Endothelial cell of umbilical vein (primary cell): ENCODE results near the gene CPOX. TPM values are rescaled to one million over a fixed set of nuclear protein-coding genes. Genes with fewer than 3 reads are reported as not detected.

ENCODE experiments used
- BruUV-seq: library from RNA; stranded (reverse); fragments of 400-500 nt; replicated peaks from 2 replicates; lab custom pipeline; 2021; lab: Mats Ljungman, UMichigan
- CTCF ChIA-PET: fragments of 300-600, 350-600 bp; sonication (Branson Sonifier 250); formaldehyde crosslinking; loops from one replicate; lab custom pipeline; 2021; ENCODE audit warnings: antibody characterized with exemption, inconsistent platforms; lab: Charles Lee
- POLR2A ChIA-PET: fragments of 300-600, 350-600 bp; sonication (Branson Sonifier 250); formaldehyde crosslinking; loops from one replicate; lab custom pipeline; 2021; ENCODE audit warnings: antibody characterized with exemption, inconsistent platforms; lab: Charles Lee
- DNase-seq: peaks from one replicate; pipeline ENCODE4 v3.0.0-alpha.2; 2011; ENCODE audit warnings: low read depth, low spot score
- FAIRE-seq: peaks from 2 replicates; lab custom pipeline; 2011; peaks lifted over from hg19 to GRCh38; lab: Jason Lieb, UNC
- H2AFZ ChIP-seq: 2 replicates; pipeline ENCODE4 v1.6.0; 2012; ENCODE audit warnings: low read depth, low read length, control low read depth, inconsistent platforms
- H3K27ac ChIP-seq: 2 replicates; pipeline ENCODE4 v1.5.1; 2011; ENCODE audit warnings: low read depth, mild to moderate bottlenecking, control low read depth, low read length, moderate library complexity; ENCODE audit not compliant: insufficient read depth
- H3K27me3 ChIP-seq, 2 experiments: 2 replicates each; pipeline versions ENCODE4 v1.6.0 to v1.6.1; 2011; ENCODE audit warnings: low read length in 2 of 2, mixed read lengths in 1 of 2; ENCODE audit not compliant: control insufficient read depth in 2 of 2, insufficient read depth in 2 of 2
- H3K36me3 ChIP-seq, 2 experiments: 2 replicates in 1 of 2; 3 replicates in 1 of 2; pipeline ENCODE4 v1.5.1; 2011; ENCODE audit warnings: low read length in 2 of 2, mild to moderate bottlenecking in 1 of 2, moderate library complexity in 1 of 2; ENCODE audit not compliant: control insufficient read depth in 2 of 2, insufficient read depth in 2 of 2; ENCODE audit errors: extremely low read depth in 1 of 2
- H3K4me1 ChIP-seq: 3 replicates; pipeline ENCODE4 v1.5.1; 2011; ENCODE audit warnings: mild to moderate bottlenecking, low read length; ENCODE audit not compliant: control insufficient read depth, insufficient read depth; ENCODE audit errors: extremely low read depth
- H3K4me2 ChIP-seq: 2 replicates; pipeline ENCODE4 v1.6.1; 2011; ENCODE audit warnings: low read length, control low read depth, mixed read lengths; ENCODE audit not compliant: insufficient read depth
- H3K4me3 ChIP-seq, 3 experiments: fragments of 200-600 bp in 1 of 3; sonication (generic), shearing (Covaris generic) in 1 of 3; replicated peaks in 1 of 3; 2 replicates each; pipeline ENCODE4 v1.5.1; 2011 to 2016; ENCODE audit warnings: control low read depth in 3 of 3, low read length in 3 of 3, mild to moderate bottlenecking in 2 of 3, inconsistent platforms in 1 of 3, low read depth in 1 of 3, moderate library complexity in 1 of 3; ENCODE audit not compliant: insufficient read depth in 1 of 3
- H3K79me2 ChIP-seq: 2 replicates; pipeline ENCODE4 v1.6.0; 2012; ENCODE audit warnings: low read length, inconsistent platforms; ENCODE audit not compliant: control insufficient read depth, insufficient read depth
- H3K9ac ChIP-seq: replicated peaks from 2 replicates; pipeline ENCODE3; 2011; ENCODE audit warnings: low read length, control low read depth; ENCODE audit not compliant: insufficient read depth; ENCODE audit errors: extremely low read depth
- H3K9me1 ChIP-seq: replicated peaks from 3 replicates; pipeline ENCODE4 v1.6.0; 2011; ENCODE audit warnings: mild to moderate bottlenecking, low read length; ENCODE audit not compliant: control insufficient read depth, insufficient read depth; ENCODE audit errors: extremely low read depth
- H3K9me3 ChIP-seq: replicated peaks from 2 replicates; pipeline ENCODE4 v1.5.1; 2012; ENCODE audit warnings: low read length, inconsistent platforms; ENCODE audit not compliant: control insufficient read depth, insufficient read depth
- H4K20me1 ChIP-seq: replicated peaks from 2 replicates; pipeline ENCODE3; 2011; ENCODE audit warnings: mild to moderate bottlenecking, low read length; ENCODE audit not compliant: control insufficient read depth, insufficient read depth; ENCODE audit errors: extremely low read depth
- CTCF ChIP-seq, 2 donors: IDR thresholded peaks; 1 replicate in 1 of 2; 2 replicates in 1 of 2; pipeline ENCODE4 v1.5.1; 2011; ENCODE audit warnings: low read length in 2 of 2, mild to moderate bottlenecking in 2 of 2, moderate library complexity in 2 of 2, control low read depth in 1 of 2, inconsistent platforms in 1 of 2, low read depth in 1 of 2; ENCODE audit not compliant: insufficient read depth in 1 of 2; ENCODE audit errors: extremely low read depth in 1 of 2
- EZH2 ChIP-seq: IDR thresholded peaks from 2 replicates; pipeline ENCODE4 v1.6.1; 2012; ENCODE audit warnings: borderline replicate concordance, low read depth, mild to moderate bottlenecking, moderate library complexity, low read length, inconsistent platforms; ENCODE audit not compliant: severe bottlenecking
- FOS ChIP-seq: IDR thresholded peaks from 2 replicates; pipeline ENCODE4 v1.6.1; 2011; ENCODE audit warnings: mild to moderate bottlenecking, low read length, moderate library complexity, borderline replicate concordance; ENCODE audit not compliant: insufficient read depth
- JUN ChIP-seq: IDR thresholded peaks from 2 replicates; pipeline ENCODE4 v1.6.1; 2011; ENCODE audit warnings: borderline replicate concordance, low read depth; ENCODE audit not compliant: insufficient read length, insufficient read depth
- MAX ChIP-seq: IDR thresholded peaks from 2 replicates; pipeline ENCODE4 v1.6.1; 2011; ENCODE audit not compliant: insufficient read depth, insufficient read length
- dilution Hi-C: fragments of 300-500 bp; cut with MboI; formaldehyde crosslinking; loops from one replicate; pipeline ENCODE4 v1.15.0; 2019; ENCODE audit warnings: low sequenced_read_pairs; ENCODE audit not compliant: extremely low pct_ligation_motif_present
- intact Hi-C: fragments of 100-400 bp; cut with micrococcal nuclease; formaldehyde crosslinking; loops from one replicate; pipeline ENCODE4 v1.10.0; 2022
- polyA plus RNA-seq, 4 experiments: library from polyadenylated mRNA; depleted of rRNA in 3 of 4; stranded (reverse) in 3 of 4; unstranded in 1 of 4; fragments of >200 nt; gene quantifications; 2 replicates each; pipeline versions ENCODE4 v1.2.1 to v1.2.3, GENCODE V29; 2011 to 2012; ENCODE audit warnings: missing spikeins in 1 of 4
- total RNA-seq: library from RNA; stranded (reverse); gene quantifications from 2 replicates; pipeline ENCODE4 v1.2.3, GENCODE V29; 2021

Gene CPOX
- total and polyA plus RNA-seq, 2 donors (not counting 3 experiments of a cell fraction or from before 2014, with no cell fraction given), result 12.3 to 24.5 TPM

DNA sequence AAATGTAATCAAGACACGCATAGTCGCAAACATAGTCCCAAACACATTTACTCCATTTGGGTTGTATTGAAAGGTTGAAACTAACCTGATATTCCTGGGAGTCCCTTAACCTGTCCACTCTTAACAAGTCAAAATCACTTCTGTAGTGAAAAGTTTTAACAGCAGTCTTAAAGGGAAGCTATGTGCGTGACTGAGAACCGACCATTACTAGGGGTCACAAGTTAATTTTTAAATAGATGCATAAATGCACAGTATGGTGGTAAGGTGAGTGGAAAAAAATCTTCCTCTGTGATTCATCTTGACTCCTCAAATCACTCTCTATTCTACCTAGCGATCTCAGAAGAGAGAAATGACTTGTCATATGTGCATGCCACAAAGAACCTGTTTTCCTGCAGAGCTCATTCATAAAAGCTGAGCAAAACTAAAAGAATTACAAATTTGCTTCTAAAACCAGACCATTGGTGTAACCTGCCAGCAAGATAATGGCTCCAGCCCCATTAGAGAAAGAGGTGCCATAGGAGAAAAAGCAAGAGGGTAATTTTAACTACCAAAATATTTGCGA lies 56.9 kb downstream of the CPOX start:
- no peak overlapping the region for H3K9ac ChIP-seq
- BruUV-seq, result no TSS peak
- H3K9me3 ChIP-seq, result no peaks in the 10 kb centered on the region
- H2AFZ ChIP-seq, result no peak overlapping the region
- TF ChIP-seq FOS (no peak), MAX (no peak), EZH2 (no peak), CTCF (IDR thresholded peaks at IDR 0.05; ENCODE audit: extremely low read depth in 1 of 2, insufficient read depth in 1 of 2, low read depth in 1 of 2, low read length in 2 of 2) (no peak), JUN (no peak)
- no peaks in the 10 kb centered on the region for H4K20me1 ChIP-seq
- ChIA-PET POLR2A (no interaction called here), CTCF (interaction anchor here (1.7 kb wide), 1 partner anchor 14 kb away, joined by 5 read pairs; the partner anchor contains the start of gene CLDND1)
- H3K9me1 ChIP-seq, result no peaks in the 10 kb centered on the region
- intact Hi-C loops (no loop called here), dilution Hi-C loops (no loop called here)
- peaks cover 11 to 16% of the 10 kb centered on the region in 2 experiments for H3K27me3 ChIP-seq
- no peak overlapping the region for H3K27ac ChIP-seq
- no peak overlapping the region for H3K4me2 ChIP-seq
- no peak overlapping the region for H3K4me3 ChIP-seq
- H3K79me2 ChIP-seq, result no peaks in the 10 kb centered on the region
- FAIRE-seq (no peak), DNase-seq (no peak)
- no peaks in the 10 kb centered on the region for H3K36me3 ChIP-seq
- H3K4me1 ChIP-seq, result no peaks in the 10 kb centered on the region
